LNCAP (cell line): ENCODE results near the gene GPR176.

Experiments
- TF ChIP-seq, protein P1 (sequence below): fragments of 450-650 bp; IDR thresholded peaks from 2 replicates; pipeline ENCODE4 v1.5.1; 2017; ENCODE audit warnings: mild to moderate bottlenecking

GPR176 gene

GRCh38 chr15:39855400-39855799 is 64.7 kb downstream of the GPR176 start:
- TF ChIP-seq, protein P1, sequence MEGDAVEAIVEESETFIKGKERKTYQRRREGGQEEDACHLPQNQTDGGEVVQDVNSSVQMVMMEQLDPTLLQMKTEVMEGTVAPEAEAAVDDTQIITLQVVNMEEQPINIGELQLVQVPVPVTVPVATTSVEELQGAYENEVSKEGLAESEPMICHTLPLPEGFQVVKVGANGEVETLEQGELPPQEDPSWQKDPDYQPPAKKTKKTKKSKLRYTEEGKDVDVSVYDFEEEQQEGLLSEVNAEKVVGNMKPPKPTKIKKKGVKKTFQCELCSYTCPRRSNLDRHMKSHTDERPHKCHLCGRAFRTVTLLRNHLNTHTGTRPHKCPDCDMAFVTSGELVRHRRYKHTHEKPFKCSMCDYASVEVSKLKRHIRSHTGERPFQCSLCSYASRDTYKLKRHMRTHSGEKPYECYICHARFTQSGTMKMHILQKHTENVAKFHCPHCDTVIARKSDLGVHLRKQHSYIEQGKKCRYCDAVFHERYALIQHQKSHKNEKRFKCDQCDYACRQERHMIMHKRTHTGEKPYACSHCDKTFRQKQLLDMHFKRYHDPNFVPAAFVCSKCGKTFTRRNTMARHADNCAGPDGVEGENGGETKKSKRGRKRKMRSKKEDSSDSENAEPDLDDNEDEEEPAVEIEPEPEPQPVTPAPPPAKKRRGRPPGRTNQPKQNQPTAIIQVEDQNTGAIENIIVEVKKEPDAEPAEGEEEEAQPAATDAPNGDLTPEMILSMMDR, result no peak

GRCh38 chr15:39854161-39854560 is 65.9 kb downstream of the GPR176 start:
- TF ChIP-seq, protein P1, result no peak

- TF ChIP-seq, protein P1, result no peak
Observed at GRCh38 chr15:39852250-39852649, 67.8 kb downstream of the GPR176 start.

- TF ChIP-seq, protein P1, result no peak
Observed at GRCh38 chr15:39851500-39852092, 68.5 kb downstream of the GPR176 start.

DNA sequence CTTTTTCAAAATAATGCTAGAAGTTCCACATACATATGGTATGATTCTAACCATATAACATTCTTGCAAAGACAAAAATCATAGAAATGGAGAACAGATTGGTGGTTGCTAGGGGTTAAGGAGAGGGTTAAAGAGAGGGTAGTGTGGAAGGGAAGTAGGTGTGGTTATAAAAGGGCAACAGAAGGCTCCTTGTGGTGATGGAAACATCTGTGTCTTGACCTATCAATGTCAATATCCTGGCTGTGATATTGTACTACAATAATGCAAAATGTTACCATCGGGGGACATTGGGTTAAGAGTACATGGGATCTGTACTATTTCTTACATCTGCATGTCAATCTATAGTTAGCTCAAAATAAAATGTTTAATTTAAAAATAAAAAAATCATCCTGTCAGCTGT is 69.6 kb downstream of the GPR176 start:
- TF ChIP-seq, protein P1, result no peak

GRCh38 chr15:39846108-39846507 is 74.0 kb downstream of the GPR176 start:
- TF ChIP-seq, protein P1, result no peak

DNA sequence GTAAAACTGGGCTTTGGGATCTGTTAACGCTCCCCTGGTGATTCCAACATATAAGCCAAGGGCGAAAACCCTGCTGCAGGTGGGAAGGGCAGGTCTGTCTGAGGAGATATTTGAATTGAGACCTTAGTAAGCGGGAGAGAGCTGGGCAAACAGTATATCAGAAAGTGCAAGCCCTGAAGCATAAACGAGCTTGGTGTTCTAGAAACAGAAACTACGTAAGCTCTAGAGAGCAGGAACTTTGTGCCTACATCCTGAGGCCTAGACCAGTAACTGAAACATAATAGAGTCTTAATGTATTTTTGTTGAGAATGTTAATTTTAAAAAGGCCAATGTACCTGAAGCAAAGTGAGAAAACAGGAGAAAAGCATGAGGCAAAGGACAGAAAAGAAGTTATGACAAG is 74.5 kb downstream of the GPR176 start:
- TF ChIP-seq, protein P1, result no peak

GRCh38 chr15:39843565-39843964 is 76.5 kb downstream of the GPR176 start:
- TF ChIP-seq, protein P1, result no peak
